ENCODE measurements around the gene ANKS6.

DNA sequence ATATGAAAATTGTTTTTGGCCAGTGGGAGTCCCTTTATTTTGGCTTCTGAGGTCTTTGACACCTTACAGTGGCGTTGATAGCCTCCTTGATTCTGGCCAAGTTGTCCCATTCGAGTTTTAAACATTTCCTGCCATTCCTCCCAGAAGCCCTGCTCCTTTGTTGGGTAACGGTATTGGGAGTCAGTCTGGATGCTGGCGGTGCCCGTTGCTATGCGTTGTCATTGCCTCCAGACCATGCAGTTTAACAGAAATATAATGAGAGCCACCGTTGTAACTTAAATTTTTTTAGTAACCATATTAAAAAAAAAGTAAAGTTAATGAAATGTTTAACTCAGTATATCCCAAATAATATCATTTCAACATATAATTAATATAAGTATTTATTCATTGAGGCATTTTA lies 46.2 kb upstream of the ANKS6 start:
- TF ChIP-seq, protein P1, sequence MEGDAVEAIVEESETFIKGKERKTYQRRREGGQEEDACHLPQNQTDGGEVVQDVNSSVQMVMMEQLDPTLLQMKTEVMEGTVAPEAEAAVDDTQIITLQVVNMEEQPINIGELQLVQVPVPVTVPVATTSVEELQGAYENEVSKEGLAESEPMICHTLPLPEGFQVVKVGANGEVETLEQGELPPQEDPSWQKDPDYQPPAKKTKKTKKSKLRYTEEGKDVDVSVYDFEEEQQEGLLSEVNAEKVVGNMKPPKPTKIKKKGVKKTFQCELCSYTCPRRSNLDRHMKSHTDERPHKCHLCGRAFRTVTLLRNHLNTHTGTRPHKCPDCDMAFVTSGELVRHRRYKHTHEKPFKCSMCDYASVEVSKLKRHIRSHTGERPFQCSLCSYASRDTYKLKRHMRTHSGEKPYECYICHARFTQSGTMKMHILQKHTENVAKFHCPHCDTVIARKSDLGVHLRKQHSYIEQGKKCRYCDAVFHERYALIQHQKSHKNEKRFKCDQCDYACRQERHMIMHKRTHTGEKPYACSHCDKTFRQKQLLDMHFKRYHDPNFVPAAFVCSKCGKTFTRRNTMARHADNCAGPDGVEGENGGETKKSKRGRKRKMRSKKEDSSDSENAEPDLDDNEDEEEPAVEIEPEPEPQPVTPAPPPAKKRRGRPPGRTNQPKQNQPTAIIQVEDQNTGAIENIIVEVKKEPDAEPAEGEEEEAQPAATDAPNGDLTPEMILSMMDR (IDR thresholded peaks at IDR 0.05) = no peak
- TF ChIP-seq POLR2A (IDR thresholded peaks at IDR 0.05) = no peak

Measured in esophagus squamous epithelium (tissue), 4 donors.